ENCODE data around the gene ZDHHC14. TPM values are rescaled to one million over a fixed set of nuclear protein-coding genes. Genes with fewer than 3 reads are reported as not detected.

The ZDHHC14 gene
- total RNA-seq, 2 donors from 2014 or later = 3.6 to 5.2 TPM

DNA sequence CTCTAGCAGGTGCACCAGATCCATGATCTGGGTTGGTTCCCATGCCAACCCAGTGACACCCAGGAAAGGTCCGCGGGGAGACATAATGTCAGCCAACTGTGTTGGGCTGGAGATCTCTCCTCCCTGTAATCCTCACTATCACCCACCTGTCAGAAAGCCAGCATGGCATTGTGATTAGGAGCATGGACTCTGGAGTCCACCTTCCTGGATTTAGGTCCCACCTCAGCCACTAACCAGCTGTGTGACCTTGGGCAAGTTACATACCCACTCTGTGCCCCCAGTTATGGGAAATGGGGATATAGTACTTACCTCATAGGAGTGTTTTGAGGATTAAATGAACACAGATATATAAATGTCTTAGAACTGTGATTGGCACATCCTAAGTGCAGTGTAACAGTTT, 97.9 kb downstream of the ZDHHC14 start:
- Mint-ChIP-seq H3K4me1 (peaks cover 10% of the 10 kb centered on the region), H3K27ac (no peak overlapping the region), H3K4me3 (no peak overlapping the region), H3K36me3 (ENCODE audit: low read depth) (no peaks in the 10 kb centered on the region), H3K27me3 (peaks cover 5% of the 10 kb centered on the region)
- no peak for ATAC-seq
- no peak for DNase-seq
- no peaks in the 10 kb centered on the region for H3K9me3 ChIP-seq (ENCODE audit: control insufficient read depth, low read length, poor library complexity, severe bottlenecking)

DNA sequence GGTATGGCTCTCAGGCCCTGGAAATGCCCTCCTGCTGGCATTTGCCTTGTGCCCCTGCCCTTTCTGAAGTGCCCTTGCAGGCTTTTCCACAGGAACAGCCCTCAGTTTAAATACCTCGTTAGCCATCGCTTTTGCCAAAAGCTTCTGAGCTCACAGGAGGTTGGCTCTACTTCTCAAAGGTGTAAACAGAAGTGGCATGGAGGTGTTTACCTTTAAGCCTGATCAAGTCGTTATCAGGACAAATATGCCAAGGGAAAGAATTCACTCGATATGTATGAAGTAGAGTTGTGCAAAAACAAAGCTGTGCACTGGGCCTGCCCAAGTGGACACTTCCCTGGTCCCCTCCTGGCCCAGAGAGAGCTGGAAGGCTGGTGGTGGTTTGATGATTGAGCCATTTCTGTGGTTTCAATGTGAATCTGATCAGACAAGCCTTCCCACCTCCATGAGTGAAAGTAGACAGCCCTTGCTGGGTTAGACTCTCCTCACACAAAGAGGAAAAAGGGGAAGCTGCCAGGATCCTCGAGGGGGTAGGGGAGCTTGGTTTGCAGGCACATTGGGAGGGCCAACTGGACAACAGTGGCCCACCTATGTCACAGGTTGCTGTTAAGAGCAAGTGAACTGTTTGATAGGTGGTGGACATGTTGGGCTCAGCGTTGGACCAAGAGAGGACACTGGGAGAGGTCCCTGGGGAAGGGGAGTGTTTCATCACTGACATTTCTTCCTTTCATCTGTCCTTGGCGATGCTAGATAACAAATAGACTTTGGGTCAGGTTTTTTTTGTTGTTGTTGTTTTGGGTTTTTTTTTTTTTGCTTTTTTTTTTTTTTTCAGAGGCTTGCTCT, 98.7 kb downstream of the ZDHHC14 start:
- no peak for DNase-seq
- no peak overlapping the region for H3K4me3 Mint-ChIP-seq
- H3K4me1 Mint-ChIP-seq = peaks cover 5% of the 10 kb centered on the region
- ATAC-seq = no peak
- H3K9me3 ChIP-seq (ENCODE audit: control insufficient read depth, low read length, poor library complexity, severe bottlenecking) = no peaks in the 10 kb centered on the region
- H3K27me3 Mint-ChIP-seq = peaks cover 5% of the 10 kb centered on the region
- no peaks in the 10 kb centered on the region for H3K36me3 Mint-ChIP-seq (ENCODE audit: low read depth)
- H3K27ac Mint-ChIP-seq = no peak overlapping the region

DNA sequence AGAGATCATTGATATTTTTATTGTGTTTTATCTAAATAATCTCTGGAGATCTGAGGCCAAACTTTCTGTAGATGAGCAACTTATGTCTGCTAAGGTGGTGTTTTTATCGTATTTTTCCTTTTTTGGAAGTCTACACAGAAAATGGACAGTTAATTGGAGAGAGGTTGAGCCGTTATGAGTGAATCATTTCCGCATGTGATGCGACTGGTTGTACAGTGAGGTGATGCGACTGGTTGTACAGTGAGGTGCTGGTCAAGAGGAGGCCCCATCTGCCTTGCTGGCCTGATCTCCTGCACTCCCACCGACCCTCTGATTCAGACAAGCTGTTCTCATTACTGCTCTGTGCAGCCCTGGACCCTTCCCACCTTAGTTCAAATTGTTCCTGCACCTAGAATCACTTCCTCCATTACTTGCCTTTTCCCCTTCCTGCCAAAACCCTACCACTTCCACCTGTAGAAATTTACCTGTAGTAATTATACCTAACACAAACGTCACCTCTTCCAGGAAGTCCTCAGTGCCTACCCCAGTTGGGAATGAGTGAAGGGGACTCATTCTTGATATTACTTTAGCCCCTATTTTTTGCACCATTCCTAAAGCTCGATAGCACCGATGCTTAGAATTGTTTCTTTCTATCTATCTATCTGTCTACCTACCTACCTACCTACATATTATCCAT, 100.3 kb downstream of the ZDHHC14 start:
- no peaks in the 10 kb centered on the region for H3K36me3 Mint-ChIP-seq (ENCODE audit: low read depth)
- H3K4me3 Mint-ChIP-seq = no peak overlapping the region
- ATAC-seq (no peak), DNase-seq (no peak)
- peaks cover 6% of the 10 kb centered on the region for H3K4me1 Mint-ChIP-seq
- no peak overlapping the region for H3K27ac Mint-ChIP-seq
- no peaks in the 10 kb centered on the region for H3K9me3 ChIP-seq (ENCODE audit: control insufficient read depth, low read length, poor library complexity, severe bottlenecking)
- no peaks in the 10 kb centered on the region for H3K27me3 Mint-ChIP-seq

DNA sequence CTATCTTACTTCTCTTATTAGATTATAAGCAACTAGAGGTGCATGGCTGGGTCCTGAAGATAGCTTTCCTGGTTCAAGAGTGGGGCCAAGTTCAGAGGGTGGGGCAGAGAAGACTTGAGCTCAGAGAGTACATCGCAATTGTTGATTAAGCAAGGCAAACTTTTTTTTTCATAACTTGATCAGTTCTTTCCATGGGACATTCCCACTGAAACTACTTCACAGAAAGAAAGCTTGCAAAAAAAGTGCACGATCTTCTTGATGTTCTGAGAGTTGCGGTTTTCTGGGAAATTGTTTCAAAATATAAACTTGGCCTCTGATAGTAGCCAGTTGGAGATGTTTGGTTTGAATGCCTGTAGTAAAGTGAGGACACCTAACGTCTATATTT, 100.9 kb downstream of the ZDHHC14 start:
- no peak overlapping the region for H3K4me3 Mint-ChIP-seq
- DNase-seq = no peak
- ATAC-seq = no peak
- H3K27ac Mint-ChIP-seq = no peak overlapping the region
- H3K9me3 ChIP-seq (ENCODE audit: control insufficient read depth, low read length, poor library complexity, severe bottlenecking) = no peaks in the 10 kb centered on the region
- H3K4me1 Mint-ChIP-seq = peaks cover 12% of the 10 kb centered on the region
- H3K27me3 Mint-ChIP-seq = no peaks in the 10 kb centered on the region
- no peaks in the 10 kb centered on the region for H3K36me3 Mint-ChIP-seq (ENCODE audit: low read depth)

DNA sequence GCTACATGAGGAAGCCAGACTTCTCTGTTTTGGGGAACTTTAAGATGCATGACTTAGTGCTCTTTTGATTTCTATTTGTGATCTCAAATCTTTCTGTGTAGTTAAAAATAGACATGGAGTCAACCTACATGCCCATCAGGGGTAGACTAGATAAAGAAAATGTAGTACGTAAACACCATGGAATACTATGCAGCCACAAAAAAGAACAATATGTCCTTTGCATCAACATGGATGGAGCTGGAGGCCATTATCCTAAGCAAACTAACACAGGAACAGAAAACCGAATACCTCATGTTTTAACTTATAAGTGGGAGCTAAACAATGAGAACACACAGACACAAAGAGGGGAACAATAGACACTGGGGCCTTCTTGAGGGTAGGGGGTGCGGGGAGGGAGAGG, 102.8 kb downstream of the ZDHHC14 start:
- no peaks in the 10 kb centered on the region for H3K27me3 Mint-ChIP-seq
- H3K4me1 Mint-ChIP-seq = peaks cover 16% of the 10 kb centered on the region
- H3K4me3 Mint-ChIP-seq = no peak overlapping the region
- DNase-seq = no peak
- no peak overlapping the region for H3K27ac Mint-ChIP-seq
- no peaks in the 10 kb centered on the region for H3K9me3 ChIP-seq (ENCODE audit: control insufficient read depth, low read length, poor library complexity, severe bottlenecking)
- H3K36me3 Mint-ChIP-seq (ENCODE audit: low read depth) = no peaks in the 10 kb centered on the region
- ATAC-seq = no peak

DNA sequence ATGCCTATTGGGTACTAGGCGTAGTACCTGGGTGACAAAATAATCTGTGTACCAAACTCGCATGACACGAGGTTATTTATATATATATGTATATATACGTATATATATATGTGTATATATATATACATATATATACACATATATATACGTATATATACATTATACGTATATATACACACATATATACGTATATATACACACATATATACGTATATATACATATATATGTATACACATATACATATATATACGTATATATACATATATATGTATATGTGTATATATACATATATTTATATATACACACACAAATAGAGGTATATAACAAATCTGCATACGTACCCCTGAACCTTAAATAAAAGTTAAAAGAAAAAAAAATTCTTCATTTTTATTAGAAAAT, 103.2 kb downstream of the ZDHHC14 start:
- peaks cover 17% of the 10 kb centered on the region for H3K4me1 Mint-ChIP-seq
- no peak overlapping the region for H3K27ac Mint-ChIP-seq
- DNase-seq = no peak
- H3K9me3 ChIP-seq (ENCODE audit: control insufficient read depth, low read length, poor library complexity, severe bottlenecking) = no peaks in the 10 kb centered on the region
- no peak for ATAC-seq
- no peaks in the 10 kb centered on the region for H3K36me3 Mint-ChIP-seq (ENCODE audit: low read depth)
- H3K27me3 Mint-ChIP-seq = no peaks in the 10 kb centered on the region
- H3K4me3 Mint-ChIP-seq = no peak overlapping the region

DNA sequence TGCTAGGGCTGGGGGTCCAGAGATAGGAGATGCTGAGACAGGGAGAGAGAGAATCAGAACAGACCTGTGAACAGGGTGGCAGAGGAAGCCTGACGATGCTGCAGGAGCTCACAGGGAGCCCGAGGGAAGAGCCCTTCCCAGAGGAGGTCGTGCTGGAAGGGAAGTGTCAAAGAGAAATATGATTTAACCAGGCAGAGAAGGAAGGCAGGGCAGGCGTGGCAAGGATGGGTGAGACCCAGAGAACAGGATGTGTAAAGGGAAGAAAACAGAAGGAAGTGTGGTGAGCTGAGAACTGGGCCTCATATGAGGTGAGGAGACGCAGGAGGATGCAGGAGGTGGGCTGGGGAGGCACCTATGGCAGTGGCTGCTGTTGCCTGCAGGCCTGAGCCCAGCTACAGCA, 105.6 kb downstream of the ZDHHC14 start:
- H3K4me1 Mint-ChIP-seq = peaks cover 25% of the 10 kb centered on the region
- peak; percentile 74 for ATAC-seq
- H3K9me3 ChIP-seq (ENCODE audit: control insufficient read depth, low read length, poor library complexity, severe bottlenecking) = no peaks in the 10 kb centered on the region

DNA sequence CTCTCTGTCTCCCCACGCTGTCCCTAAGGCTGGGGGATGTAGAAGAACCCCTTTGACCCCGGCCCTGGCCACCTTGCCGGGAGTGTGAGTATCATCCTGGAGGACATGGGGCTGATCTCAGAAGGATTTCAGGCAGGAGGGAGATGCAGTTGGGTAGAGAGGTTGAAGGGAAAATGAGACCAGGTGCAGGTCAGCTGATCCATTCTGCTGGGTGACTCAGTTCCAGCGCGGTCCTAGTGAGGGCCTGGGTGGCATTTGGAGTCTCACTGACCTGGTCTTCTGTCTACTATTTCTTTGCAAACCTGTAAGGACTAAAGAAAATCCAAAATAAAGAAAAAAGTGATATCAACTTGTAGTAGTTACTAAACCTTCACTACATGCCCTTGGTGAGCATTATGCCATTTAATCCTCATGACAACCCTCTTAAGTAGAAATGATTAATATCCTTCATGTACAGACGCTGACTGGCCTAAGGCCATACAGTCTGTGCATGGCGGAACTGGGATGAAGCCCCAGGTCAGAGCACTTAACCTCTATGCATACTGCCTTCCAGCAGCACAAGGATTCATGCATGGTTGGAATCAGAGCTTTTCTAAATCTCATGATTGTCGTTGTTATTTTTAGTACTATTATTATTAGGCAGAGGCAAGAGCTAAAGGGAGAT, 106.3 kb downstream of the ZDHHC14 start:
- Mint-ChIP-seq H3K27me3 (peaks cover 8% of the 10 kb centered on the region), H3K4me1 (peaks cover 25% of the 10 kb centered on the region), H3K4me3 (peak overlapping the region; percentile 77), H3K36me3 (ENCODE audit: low read depth) (no peaks in the 10 kb centered on the region), H3K27ac (peak overlapping the region; percentile 59)
- ATAC-seq (no peak), DNase-seq (no peak)
- no peaks in the 10 kb centered on the region for H3K9me3 ChIP-seq (ENCODE audit: control insufficient read depth, low read length, poor library complexity, severe bottlenecking)

More for the DNA sequence above, 105.6 kb downstream of the ZDHHC14 start:
- DNase-seq = no peak
- H3K27me3 Mint-ChIP-seq = peaks cover 8% of the 10 kb centered on the region
- peak overlapping the region; percentile 59 for H3K27ac Mint-ChIP-seq
- H3K4me3 Mint-ChIP-seq = peak overlapping the region; percentile 77
- no peaks in the 10 kb centered on the region for H3K36me3 Mint-ChIP-seq (ENCODE audit: low read depth)

DNA sequence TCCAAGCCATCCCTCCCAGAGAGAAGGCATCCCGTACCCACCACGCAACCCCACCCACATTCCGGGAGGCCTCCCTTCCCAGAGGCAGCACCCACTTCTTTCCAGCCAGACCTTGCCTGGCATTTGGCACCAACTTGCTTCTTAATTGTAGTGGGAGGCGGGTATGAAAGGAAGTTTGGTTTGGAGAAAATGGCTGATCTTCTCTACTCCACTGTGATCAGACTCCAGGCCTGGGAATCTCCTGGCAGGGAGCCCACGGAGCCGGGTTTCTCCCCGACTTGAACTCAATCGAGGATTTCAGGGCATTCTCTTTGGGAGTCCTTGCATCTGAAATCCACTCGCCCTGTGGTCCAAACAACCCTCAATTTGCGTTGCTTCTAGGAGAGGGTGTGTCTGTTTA, 107.1 kb downstream of the ZDHHC14 start:
- Mint-ChIP-seq H3K4me1 (peaks cover 25% of the 10 kb centered on the region), H3K27me3 (peaks cover 8% of the 10 kb centered on the region), H3K4me3 (peak overlapping the region; percentile 28), H3K27ac (peak overlapping the region; percentile 59), H3K36me3 (ENCODE audit: low read depth) (peaks cover 2% of the 10 kb centered on the region)
- no peaks in the 10 kb centered on the region for H3K9me3 ChIP-seq (ENCODE audit: control insufficient read depth, low read length, poor library complexity, severe bottlenecking)
- no peak for DNase-seq
- ATAC-seq = no peak

DNA sequence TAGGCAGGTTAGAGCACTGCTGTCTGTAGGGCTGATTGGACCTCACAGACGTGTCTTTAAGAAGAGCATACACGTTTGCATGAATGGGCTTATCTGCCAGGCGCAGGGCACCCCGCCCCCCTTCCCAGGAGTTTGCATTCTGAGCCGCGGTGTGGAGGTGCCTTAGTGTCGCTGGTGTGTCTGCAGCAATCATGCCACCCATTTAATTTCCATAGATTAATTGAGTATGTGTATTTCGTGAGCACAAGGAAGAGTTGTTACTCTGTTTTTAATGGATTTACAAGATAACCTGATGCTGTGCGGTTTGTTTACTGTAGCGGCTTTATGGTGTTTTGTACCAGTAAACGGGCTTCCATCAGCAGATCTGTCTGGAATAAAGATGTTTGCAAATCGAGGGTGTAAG, 107.7 kb downstream of the ZDHHC14 start:
- Mint-ChIP-seq H3K27ac (no peak overlapping the region), H3K4me3 (no peak overlapping the region), H3K27me3 (peaks cover 8% of the 10 kb centered on the region), H3K36me3 (ENCODE audit: low read depth) (peaks cover 3% of the 10 kb centered on the region), H3K4me1 (peaks cover 25% of the 10 kb centered on the region)
- ATAC-seq (no peak), DNase-seq (no peak)
- H3K9me3 ChIP-seq (ENCODE audit: control insufficient read depth, low read length, poor library complexity, severe bottlenecking) = no peaks in the 10 kb centered on the region

DNA sequence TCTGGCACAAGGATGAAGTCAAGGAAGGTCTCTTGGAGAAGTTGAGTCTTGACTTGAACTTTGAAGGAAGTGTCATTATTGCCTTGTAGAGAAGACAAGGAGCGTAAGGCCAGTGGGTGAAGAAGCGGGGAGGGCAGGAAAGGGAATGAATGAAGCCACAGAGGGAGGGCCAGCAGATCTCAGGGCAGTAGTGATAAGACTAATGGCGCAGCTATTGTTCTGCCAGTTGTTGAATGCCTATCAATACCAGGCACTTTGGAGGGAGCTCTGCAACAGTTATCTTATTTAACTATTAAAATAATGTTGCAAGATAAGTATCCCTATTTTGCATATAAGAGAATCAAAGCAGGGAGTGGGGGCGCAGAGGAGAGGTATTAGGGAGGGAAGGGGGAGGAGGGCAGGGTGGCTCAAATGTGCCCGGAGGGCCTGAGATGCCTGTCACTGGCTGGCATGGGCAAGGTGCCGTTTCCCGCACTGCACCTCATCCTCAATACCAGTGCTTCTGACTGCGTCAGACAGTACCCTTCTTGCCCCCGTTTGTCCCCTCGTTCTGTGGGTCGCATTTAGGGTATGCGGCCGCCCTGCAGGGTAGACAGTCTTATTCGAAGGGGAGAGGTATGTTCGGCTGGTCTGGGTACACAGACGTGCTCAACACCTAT, 109.8 kb downstream of the ZDHHC14 start:
- H3K9me3 ChIP-seq (ENCODE audit: control insufficient read depth, low read length, poor library complexity, severe bottlenecking) = no peaks in the 10 kb centered on the region
- no peak overlapping the region for H3K4me3 Mint-ChIP-seq
- H3K27ac Mint-ChIP-seq = no peak overlapping the region
- peaks cover 6% of the 10 kb centered on the region for H3K36me3 Mint-ChIP-seq (ENCODE audit: low read depth)
- H3K4me1 Mint-ChIP-seq = peaks cover 28% of the 10 kb centered on the region
- H3K27me3 Mint-ChIP-seq = peaks cover 8% of the 10 kb centered on the region
- DNase-seq (no peak), ATAC-seq (no peak)

DNA sequence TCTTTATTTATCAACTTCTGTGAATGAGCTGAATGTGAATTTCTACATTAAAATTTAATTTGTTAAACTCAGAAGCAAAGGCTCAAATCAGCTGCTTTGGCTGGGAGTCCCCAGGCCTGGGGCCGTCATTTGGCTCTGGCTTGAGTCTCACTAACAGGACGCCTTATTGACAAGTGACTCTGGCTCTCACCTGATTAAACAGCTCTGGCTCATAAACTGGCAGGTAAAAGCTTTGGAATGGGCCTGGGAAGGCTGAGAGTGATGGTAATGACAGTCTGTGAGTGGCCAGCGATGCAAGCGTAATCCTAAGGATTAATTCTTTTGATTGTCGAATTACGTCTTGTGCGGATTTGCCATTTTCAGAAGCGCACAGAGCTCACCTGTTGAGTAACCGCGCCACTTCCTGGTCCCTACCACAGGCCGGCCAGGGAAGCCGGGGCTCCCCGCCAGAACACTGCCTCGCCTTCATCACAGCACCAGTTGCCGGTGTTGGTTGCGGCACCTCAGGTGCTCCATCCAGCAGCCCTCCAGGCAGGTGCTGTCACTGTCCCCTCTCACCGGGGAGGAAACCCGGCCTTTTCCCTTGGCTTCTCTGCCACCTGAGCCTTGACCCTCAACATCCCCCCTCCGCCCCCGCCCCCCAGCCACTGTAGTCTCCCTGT, 110.7 kb downstream of the ZDHHC14 start:
- H3K4me3 Mint-ChIP-seq = no peak overlapping the region
- peaks cover 8% of the 10 kb centered on the region for H3K27me3 Mint-ChIP-seq
- no peak for DNase-seq
- H3K4me1 Mint-ChIP-seq = peaks cover 20% of the 10 kb centered on the region
- H3K9me3 ChIP-seq (ENCODE audit: control insufficient read depth, low read length, poor library complexity, severe bottlenecking) = no peaks in the 10 kb centered on the region
- no peak for ATAC-seq
- H3K36me3 Mint-ChIP-seq (ENCODE audit: low read depth) = peaks cover 6% of the 10 kb centered on the region
- no peak overlapping the region for H3K27ac Mint-ChIP-seq

DNA sequence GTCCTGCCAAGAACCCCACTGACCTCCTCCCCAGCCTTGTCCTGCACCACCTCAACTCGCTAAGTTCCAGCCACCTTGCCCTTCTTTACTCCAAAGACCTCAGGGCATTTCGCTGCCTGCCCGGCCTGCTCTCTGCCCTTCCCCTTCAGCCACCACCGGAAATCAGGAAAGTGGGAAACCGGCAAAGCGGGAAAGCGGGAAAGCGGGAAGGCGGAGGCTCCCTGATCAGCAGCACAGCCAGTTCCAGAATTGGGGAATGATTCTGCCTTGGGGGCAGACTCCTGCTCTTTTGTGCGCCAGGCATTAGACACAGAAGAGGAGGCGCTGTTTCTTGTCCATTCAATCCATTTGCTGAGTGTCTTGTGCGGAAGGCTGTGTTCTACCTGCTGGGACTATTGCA, 111.3 kb downstream of the ZDHHC14 start:
- Mint-ChIP-seq H3K36me3 (ENCODE audit: low read depth) (peaks cover 6% of the 10 kb centered on the region), H3K4me3 (no peak overlapping the region), H3K27ac (no peak overlapping the region), H3K27me3 (peaks cover 8% of the 10 kb centered on the region), H3K4me1 (peaks cover 16% of the 10 kb centered on the region)
- H3K9me3 ChIP-seq (ENCODE audit: control insufficient read depth, low read length, poor library complexity, severe bottlenecking) = no peaks in the 10 kb centered on the region
- no peak for DNase-seq
- no peak for ATAC-seq

Data from T-helper 17 cell (primary cell).